ENCODE measurements around the gene CEP164.

- TF ChIP-seq CTCF (IDR thresholded peaks at IDR 0.05; ENCODE audit: low read depth, low read length) (no peak), EZH2phosphoT487 (IDR thresholded peaks at IDR 0.05; ENCODE audit: low read depth) (no peak)
Measured at GRCh38 chr11:117295438-117296137, 32.1 kb upstream of the CEP164 start.

Data from OCI-LY3 (cell line).